Measurements from ENCODE around the gene SNED1.

GRCh38 chr2:241017228-241017940 lies 19.0 kb downstream of the SNED1 start:
- TF ChIP-seq CTCF (conservative IDR thresholded peaks at IDR 0.05 in 1 of 2, IDR thresholded peaks at IDR 0.05 in 1 of 2; ENCODE audit: low read depth in 1 of 2, low read length in 2 of 2) = no peak
- no peak for TF ChIP-seq EZH2 (IDR thresholded peaks at IDR 0.05; ENCODE audit: low read length, missing control alignments)
